Large intestine (tissue), 3 donors: Measurements from ENCODE around the gene SLC13A4. TPM values are rescaled to one million over a fixed set of nuclear protein-coding genes. Genes with fewer than 3 reads are reported as not detected.
"Not testable (repeated sequence)": the region's sequence is repeated elsewhere in the genome, so short reads cannot be mapped to it uniquely, and the experiment has no call there.

Experiments used
- DNase-seq, 2 donors: peaks; one replicate each; pipeline versions ENCODE4 v3.0.0 to v3.0.0-alpha.2; 2013
- H3K27ac ChIP-seq: one replicate; pipeline ENCODE4 v1.5.1; 2013; ENCODE audit warnings: low read length
- H3K27me3 ChIP-seq: 2 replicates; pipeline ENCODE4 v1.6.1; 2013; ENCODE audit warnings: low read length; ENCODE audit not compliant: control insufficient read depth, insufficient read depth
- H3K36me3 ChIP-seq: 2 replicates; pipeline ENCODE4 v1.6.1; 2013; ENCODE audit warnings: low read length; ENCODE audit not compliant: control insufficient read depth, insufficient read depth
- H3K4me1 ChIP-seq: one replicate; pipeline ENCODE4 v1.6.1; 2013; ENCODE audit warnings: low read length; ENCODE audit not compliant: control insufficient read depth, insufficient read depth
- H3K4me3 ChIP-seq: one replicate; pipeline ENCODE4 v1.5.1; 2013; ENCODE audit warnings: low read length
- H3K9me3 ChIP-seq: one replicate; pipeline ENCODE4 v1.6.1; 2013; ENCODE audit warnings: mild to moderate bottlenecking, low read depth, low read length, moderate library complexity; ENCODE audit not compliant: control insufficient read depth
- WGBS: methylation state at CpG from one replicate; pipeline ENCODE4 v1.1.5; 2013; ENCODE audit warnings: low lambda C conversion rate; ENCODE audit not compliant: insufficient coverage; 5-methylcytosine and 5-hydroxymethylcytosine counted together
- polyA plus RNA-seq: library from polyadenylated mRNA; unstranded; fragments of 120-200 nt; gene quantifications from one replicate; pipeline ENCODE4 v1.2.1, GENCODE V29; 2013

Gene SLC13A4
- polyA plus RNA-seq, 1 donor, result 1.1 TPM

DNA sequence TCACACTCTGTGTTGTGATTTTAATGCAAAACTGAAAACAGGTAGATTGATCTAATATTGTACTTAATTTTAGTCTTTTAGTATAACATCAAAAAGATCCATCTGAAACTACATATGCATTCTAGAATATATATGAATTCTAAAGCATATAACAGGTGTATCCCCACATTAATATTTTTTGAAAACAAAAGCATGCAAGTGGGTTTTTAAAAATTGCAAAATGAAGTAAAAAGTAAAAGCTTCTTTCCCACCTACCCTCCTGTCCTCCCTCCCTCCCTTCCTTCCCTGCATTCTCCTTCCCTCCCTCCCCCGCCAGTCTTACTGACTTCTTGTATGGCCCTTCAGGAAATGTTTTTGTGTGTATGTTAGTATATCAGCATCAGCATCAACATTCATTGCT lies 80.2 kb downstream of the SLC13A4 start:
- Histone ChIP-seq H3K4me1 (no peaks in the 10 kb centered on the region), H3K36me3 (peaks cover 36% of the 10 kb centered on the region), H3K4me3 (no peak overlapping the region), H3K9me3 (no peaks in the 10 kb centered on the region), H3K27me3 (no peaks in the 10 kb centered on the region), H3K27ac (no peak overlapping the region)
- no CpG with 5 or more reads among the region's 1 CpG for WGBS
- no peak for DNase-seq

DNA sequence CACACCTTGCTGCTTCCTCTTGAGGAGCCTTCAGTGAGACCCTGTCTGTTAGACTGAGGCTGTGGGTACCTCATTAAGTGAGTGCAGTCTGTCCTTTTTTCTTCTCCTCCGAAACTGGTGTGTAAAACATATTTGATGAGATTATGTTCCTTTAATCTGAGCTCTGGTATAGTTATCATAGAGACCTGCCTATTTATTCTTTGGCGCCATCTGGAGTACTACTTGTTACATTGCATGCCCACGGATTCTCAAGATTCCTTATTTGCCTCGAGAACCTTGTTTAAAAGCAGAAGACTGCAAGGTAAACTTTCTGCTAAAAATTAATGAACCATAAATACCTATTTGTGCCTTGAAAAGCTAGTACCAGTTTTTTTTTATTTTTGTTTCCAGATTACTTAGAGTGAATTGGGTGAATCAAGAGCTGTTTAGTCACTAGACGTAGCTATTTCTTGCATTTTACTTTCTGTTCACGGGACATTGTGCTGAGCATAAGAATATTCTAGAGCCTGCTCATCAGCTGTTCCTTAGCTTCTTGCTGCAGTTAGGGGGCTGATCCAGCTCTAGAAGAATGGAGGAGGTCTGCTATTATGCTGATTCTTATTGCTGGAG lies 82.6 kb downstream of the SLC13A4 start:
- Histone ChIP-seq H3K27ac (no peak overlapping the region), H3K4me3 (no peak overlapping the region), H3K9me3 (no peaks in the 10 kb centered on the region), H3K4me1 (no peaks in the 10 kb centered on the region), H3K36me3 (peaks cover 43% of the 10 kb centered on the region), H3K27me3 (no peaks in the 10 kb centered on the region)
- peak in 1 of 2 donors; percentile 22 for DNase-seq
- WGBS, result 17% methylated on average over 1 of the region's 6 CpGs

DNA sequence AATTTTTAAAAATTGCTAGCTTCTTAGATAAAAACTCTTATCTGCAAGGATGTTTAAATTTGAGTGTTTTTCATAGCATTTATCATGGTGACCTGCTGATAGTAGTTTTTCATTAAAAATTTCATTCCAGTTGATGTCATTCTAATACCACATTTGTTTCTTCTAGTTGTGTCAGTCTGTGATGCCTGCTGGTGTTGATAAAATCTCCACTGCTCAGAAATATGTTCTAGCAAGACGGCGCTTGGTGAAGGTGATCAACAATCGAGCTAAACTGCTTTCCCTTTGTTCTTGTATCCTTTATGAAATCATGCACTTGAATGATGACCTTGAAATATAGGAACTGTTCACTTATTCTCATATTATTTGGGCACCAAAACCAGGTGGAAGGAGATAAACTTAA lies 83.3 kb downstream of the SLC13A4 start:
- H3K36me3 ChIP-seq, result peaks cover 46% of the 10 kb centered on the region
- H3K4me1 ChIP-seq, result no peaks in the 10 kb centered on the region
- no peaks in the 10 kb centered on the region for H3K27me3 ChIP-seq
- H3K27ac ChIP-seq, result no peak overlapping the region
- 100% methylated on average over 1 of the region's 3 CpGs for WGBS
- H3K4me3 ChIP-seq, result no peak overlapping the region
- no peak for DNase-seq
- H3K9me3 ChIP-seq, result no peaks in the 10 kb centered on the region

DNA sequence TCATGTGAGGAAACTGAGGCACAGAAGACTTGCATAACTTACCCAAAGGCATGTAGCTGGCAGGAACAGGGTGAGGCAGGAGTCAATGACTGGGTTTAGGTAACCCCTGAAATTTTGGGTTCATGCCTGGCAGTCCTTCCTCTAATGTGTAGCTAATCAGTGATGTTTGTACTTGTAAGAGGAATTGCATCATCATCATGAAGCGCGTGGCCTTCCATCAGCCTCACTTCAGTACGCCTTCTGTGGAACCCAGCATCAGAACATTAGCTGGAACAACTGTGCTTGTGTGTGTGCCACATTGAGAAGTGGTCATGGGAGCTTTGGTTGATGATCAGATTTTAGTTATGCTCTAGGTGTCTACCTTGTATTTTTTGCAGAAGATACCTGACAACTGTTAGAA lies 83.8 kb downstream of the SLC13A4 start:
- Histone ChIP-seq H3K9me3 (no peaks in the 10 kb centered on the region), H3K27ac (no peak overlapping the region), H3K27me3 (no peaks in the 10 kb centered on the region), H3K36me3 (peaks cover 46% of the 10 kb centered on the region), H3K4me1 (no peaks in the 10 kb centered on the region), H3K4me3 (no peak overlapping the region)
- DNase-seq, result no peak
- no CpG with 5 or more reads among the region's 3 CpGs for WGBS

DNA sequence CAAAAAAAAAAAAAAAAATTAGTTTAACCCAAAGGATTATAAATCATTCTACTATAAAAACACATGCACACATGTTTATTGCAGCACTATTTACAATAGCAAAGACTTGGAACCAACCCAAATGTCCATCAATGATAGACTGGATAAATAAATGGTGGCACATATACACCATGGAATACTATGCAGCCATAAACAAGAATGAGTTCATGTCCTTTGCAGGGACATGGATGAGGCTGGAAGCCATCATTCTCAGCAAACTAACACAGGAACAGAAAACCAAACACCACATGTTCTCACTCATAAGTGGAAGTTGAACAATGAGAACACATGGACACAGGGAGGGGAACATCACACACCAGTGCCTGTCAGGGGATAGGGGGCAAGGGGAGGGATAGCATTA lies 88.3 kb downstream of the SLC13A4 start:
- not testable (repeated sequence) for H3K27ac ChIP-seq, H3K4me1 ChIP-seq, H3K4me3 ChIP-seq, DNase-seq, H3K27me3 ChIP-seq, H3K9me3 ChIP-seq
- peaks cover 53% of the 10 kb centered on the region for H3K36me3 ChIP-seq

DNA sequence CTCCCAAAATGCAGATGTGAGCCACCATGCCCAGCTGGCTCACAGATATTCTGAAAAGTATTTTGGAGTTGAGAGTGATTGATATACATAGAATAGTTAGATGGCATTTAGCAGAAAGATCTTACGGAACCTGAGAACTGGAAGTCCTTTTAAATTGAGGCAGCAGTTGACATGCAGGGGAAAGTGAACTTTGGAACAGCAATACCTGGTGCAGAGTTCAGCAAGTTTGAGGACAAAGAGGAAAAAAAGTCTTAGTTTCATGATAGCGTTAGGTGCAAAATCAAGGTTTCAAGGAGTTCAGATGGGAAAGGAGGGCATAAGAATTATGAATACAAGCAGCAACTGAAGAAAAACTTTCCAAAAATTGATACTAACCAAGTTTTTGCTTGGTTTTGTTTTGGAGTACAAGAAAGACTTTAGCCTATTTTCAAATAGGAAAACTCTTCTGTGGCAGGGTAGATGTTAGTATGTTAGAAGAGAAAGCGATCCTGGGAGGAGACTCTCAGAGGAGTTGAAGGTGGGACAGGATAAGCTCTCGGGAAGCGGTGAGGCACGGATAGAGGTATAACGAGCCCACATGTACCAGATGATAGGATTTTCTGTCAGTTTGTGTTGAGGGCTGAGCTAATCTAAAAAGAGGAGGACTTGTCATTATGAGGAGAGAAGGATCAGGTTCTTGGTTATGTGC lies 93.7 kb downstream of the SLC13A4 start:
- peak overlapping the region; percentile 43 for H3K27ac ChIP-seq
- H3K4me3 ChIP-seq, result no peak overlapping the region
- H3K9me3 ChIP-seq, result no peaks in the 10 kb centered on the region
- DNase-seq, result peak; percentile 25 to 61
- 55% methylated on average over 3 of the region's 7 CpGs for WGBS
- no peaks in the 10 kb centered on the region for H3K4me1 ChIP-seq
- no peaks in the 10 kb centered on the region for H3K27me3 ChIP-seq
- peaks cover 54% of the 10 kb centered on the region for H3K36me3 ChIP-seq

Other genes with a start within 250 kb of the SLC13A4 start
- gene CNOT4, start 218.1 kb downstream of the SLC13A4 start, polyA plus RNA-seq, result 18.8 TPM
- 41.0 TPM for gene NUP205, start 170.3 kb downstream of the SLC13A4 start, polyA plus RNA-seq
- 46.7 TPM for gene STMP1, start 65.7 kb downstream of the SLC13A4 start, polyA plus RNA-seq
- gene FAM180A, start 20.6 kb upstream of the SLC13A4 start, polyA plus RNA-seq, result not detected
- gene MTPN, start 249.2 kb upstream of the SLC13A4 start, polyA plus RNA-seq, result 92.1 TPM